IMR-90 (cell line): ENCODE data around the gene MSRB1. TPM values are rescaled to one million over a fixed set of nuclear protein-coding genes. Genes with fewer than 3 reads are reported as not detected.
A peak's percentile ranks its signal among the peaks of the same experiment; 100 is the strongest.

ENCODE experiments used
- ATAC-seq: fragments of 200-7000 bp; cut with Tn5 transposase; 2 replicates; pipeline ENCODE4 v1.9.1; 2020; ENCODE audit warnings: low read depth, mild to moderate bottlenecking, moderate library complexity
- BruUV-seq: library from RNA; stranded (reverse); fragments of 400-500 nt; replicated peaks from 2 replicates; lab custom pipeline; 2021; lab: Mats Ljungman, UMichigan
- CTCF ChIA-PET: fragments of 300-600 bp; formaldehyde crosslinking; extraction: SDS; loops from one replicate; lab custom pipeline; 2021; ENCODE audit warnings: antibody characterized with exemption; lab: Yijun Ruan, JAX
- POLR2A ChIA-PET: fragments of 300-600 bp; sonication (Branson Sonifier 250); formaldehyde crosslinking; loops from one replicate; lab custom pipeline; 2022; ENCODE audit warnings: antibody characterized with exemption; ENCODE audit not compliant: unreplicated experiment; lab: Charles Lee
- DNase-seq: peaks from one replicate; pipeline ENCODE4 v3.0.0; 2013
- H2AFZ ChIP-seq: replicated peaks from 2 replicates; pipeline ENCODE3; 2013; ENCODE audit warnings: low read length, mild to moderate bottlenecking; ENCODE audit not compliant: poor library complexity
- H2AK5ac ChIP-seq: 2 replicates; pipeline ENCODE4 v1.6.1; 2013; ENCODE audit warnings: low read depth, low read length, inconsistent platforms
- H2AK9ac ChIP-seq: replicated peaks from 2 replicates; pipeline ENCODE3; 2013; ENCODE audit warnings: mild to moderate bottlenecking, low read depth, low read length, moderate library complexity; ENCODE audit not compliant: poor library complexity
- H2BK120ac ChIP-seq: 2 replicates; pipeline ENCODE4 v1.6.1; 2013; ENCODE audit warnings: low read depth, low read length, inconsistent platforms
- H2BK15ac ChIP-seq: 3 replicates; pipeline ENCODE4 v1.6.1; 2013; ENCODE audit warnings: low read depth, low read length, inconsistent platforms
- H2BK20ac ChIP-seq: 2 replicates; pipeline ENCODE4 v1.6.1; 2013; ENCODE audit warnings: low read depth, mild to moderate bottlenecking, inconsistent platforms, low read length, moderate library complexity
- H2BK5ac ChIP-seq: 2 replicates; pipeline ENCODE4 v1.6.1; 2013; ENCODE audit warnings: mild to moderate bottlenecking, low read depth, low read length, inconsistent platforms; ENCODE audit not compliant: poor library complexity, severe bottlenecking
- H3K14ac ChIP-seq: replicated peaks from 2 replicates; pipeline ENCODE4 v1.6.1; 2013; ENCODE audit warnings: low read depth, low read length, inconsistent platforms
- H3K18ac ChIP-seq: 2 replicates; pipeline ENCODE4 v1.6.1; 2013; ENCODE audit warnings: low read depth, low read length, control low read depth
- H3K23ac ChIP-seq: 2 replicates; pipeline ENCODE4 v1.6.1; 2013; ENCODE audit warnings: low read depth, low read length, inconsistent platforms
- H3K27ac ChIP-seq: 2 replicates; pipeline ENCODE4 v1.5.1; 2013; ENCODE audit warnings: mild to moderate bottlenecking, control low read depth, low read length; ENCODE audit not compliant: insufficient read depth
- H3K27me3 ChIP-seq: 2 replicates; pipeline ENCODE4 v1.6.1; 2013; ENCODE audit warnings: low read length; ENCODE audit not compliant: control insufficient read depth, insufficient read depth
- H3K36me3 ChIP-seq: 2 replicates; pipeline ENCODE4 v1.6.1; 2013; ENCODE audit warnings: low read length, mixed read lengths; ENCODE audit not compliant: control insufficient read depth, insufficient read depth
- H3K4ac ChIP-seq: 2 replicates; pipeline ENCODE4 v1.6.1; 2013; ENCODE audit warnings: low read depth, low read length, inconsistent platforms
- H3K4me1 ChIP-seq: 2 replicates; pipeline ENCODE4 v1.6.1; 2013; ENCODE audit warnings: low read length, mixed read lengths; ENCODE audit not compliant: control insufficient read depth, insufficient read depth
- H3K4me2 ChIP-seq: 2 replicates; pipeline ENCODE4 v1.6.1; 2013; ENCODE audit warnings: low read depth, mild to moderate bottlenecking, control low read depth, low read length, moderate library complexity
- H3K4me3 ChIP-seq: 2 replicates; pipeline ENCODE4 v1.5.1; 2013; ENCODE audit warnings: low read depth, mild to moderate bottlenecking, control low read depth, low read length, moderate library complexity; ENCODE audit not compliant: insufficient read depth
- H3K56ac ChIP-seq: 2 replicates; pipeline ENCODE4 v1.6.1; 2013; ENCODE audit warnings: low read length, inconsistent platforms; ENCODE audit not compliant: insufficient read depth; ENCODE audit errors: extremely low read depth
- H3K79me1 ChIP-seq, 2 experiments: 2 replicates each; pipeline ENCODE4 v1.6.1; 2013; ENCODE audit warnings: low read length in 2 of 2, inconsistent platforms in 1 of 2, low read depth in 1 of 2
- H3K9ac ChIP-seq: 2 replicates; pipeline ENCODE4 v1.6.1; 2013; ENCODE audit warnings: low read depth, low read length, control low read depth
- H3K9me1 ChIP-seq: 2 replicates; pipeline ENCODE4 v1.6.1; 2013; ENCODE audit warnings: low read length, inconsistent platforms; ENCODE audit not compliant: insufficient read depth
- H3K9me3 ChIP-seq: 2 replicates; pipeline ENCODE4 v1.6.1; 2013; ENCODE audit warnings: low read length; ENCODE audit not compliant: control insufficient read depth, insufficient read depth
- H4K20me1 ChIP-seq: 2 replicates; pipeline ENCODE4 v1.6.1; 2013; ENCODE audit warnings: low read length, inconsistent platforms; ENCODE audit not compliant: insufficient read depth
- H4K5ac ChIP-seq: 2 replicates; pipeline ENCODE4 v1.6.1; 2013; ENCODE audit warnings: mild to moderate bottlenecking, low read depth, low read length, control low read depth
- H4K8ac ChIP-seq, 2 experiments: 2 replicates each; pipeline ENCODE4 v1.6.1; 2013; ENCODE audit warnings: low read depth in 2 of 2, low read length in 2 of 2, control low read depth in 1 of 2, inconsistent platforms in 1 of 2
- H4K91ac ChIP-seq: 2 replicates; pipeline ENCODE4 v1.6.1; 2013; ENCODE audit warnings: low read depth, low read length, inconsistent platforms; ENCODE audit not compliant: insufficient read depth
- BHLHE40 ChIP-seq: fragments of 150-350 bp; IDR thresholded peaks from 2 replicates; pipeline ENCODE4 v1.6.1; 2016; ENCODE audit warnings: mild to moderate bottlenecking, low read depth, low read length
- CHD1 ChIP-seq: IDR thresholded peaks from 2 replicates; pipeline ENCODE4 v1.6.1; 2012; ENCODE audit warnings: low read depth, low read length, improper control_type of control experiment
- ELK1 ChIP-seq: fragments of 150-350 bp; IDR thresholded peaks from 2 replicates; pipeline ENCODE4 v1.6.1; 2016; ENCODE audit warnings: low read depth, mild to moderate bottlenecking, low read length, moderate library complexity, borderline replicate concordance
- FOS ChIP-seq: fragments of 150-350 bp; IDR thresholded peaks from 2 replicates; pipeline ENCODE4 v1.6.1; 2016; ENCODE audit warnings: low read depth, low read length
- MAFK ChIP-seq: IDR thresholded peaks from 2 replicates; pipeline ENCODE4 v1.6.1; 2012; ENCODE audit warnings: low read depth, low read length, improper control_type of control experiment
- MAZ ChIP-seq: IDR thresholded peaks from 2 replicates; pipeline ENCODE4 v1.6.1; 2012; ENCODE audit warnings: low read depth, mild to moderate bottlenecking, low read length, improper control_type of control experiment, moderate library complexity, borderline replicate concordance
- MXI1 ChIP-seq: IDR thresholded peaks from 2 replicates; pipeline ENCODE4 v1.6.1; 2012; ENCODE audit warnings: low read depth, mild to moderate bottlenecking, low read length, moderate library complexity, borderline replicate concordance
- NFE2L2 ChIP-seq: fragments of 150-350 bp; IDR thresholded peaks from 2 replicates; pipeline ENCODE4 v1.6.1; 2016; ENCODE audit warnings: low read depth, mild to moderate bottlenecking, low read length
- POLR2A ChIP-seq: IDR thresholded peaks from 2 replicates; pipeline ENCODE4 v1.6.1; 2012; ENCODE audit warnings: mild to moderate bottlenecking, low read depth, low read length
- RAD21 ChIP-seq: IDR thresholded peaks from 2 replicates; pipeline ENCODE4 v1.6.1; 2012; ENCODE audit warnings: low read length, improper control_type of control experiment
- RCOR1 ChIP-seq: IDR thresholded peaks from 2 replicates; pipeline ENCODE4 v1.6.1; 2012; ENCODE audit warnings: mild to moderate bottlenecking, low read length, improper control_type of control experiment; ENCODE audit not compliant: insufficient replicate concordance
- RFX5 ChIP-seq: IDR thresholded peaks from 2 replicates; pipeline ENCODE4 v1.8.0; 2012; ENCODE audit warnings: low read depth, mild to moderate bottlenecking, low read length, moderate library complexity
- SMC3 ChIP-seq: fragments of 150-350 bp; IDR thresholded peaks from 2 replicates; pipeline ENCODE4 v1.6.1; 2016; ENCODE audit warnings: low read depth, mild to moderate bottlenecking, antibody characterized with exemption, low read length, moderate library complexity
- WGBS, 2 experiments: methylation state at CpG; one replicate each; pipeline versions ENCODE4 v1.1.5 to v1.1.7; 2013; ENCODE audit warnings: missing lambda C conversion rate in 2 of 2; ENCODE audit not compliant: insufficient read length in 1 of 2; ENCODE audit errors: extremely low coverage in 2 of 2; 5-methylcytosine and 5-hydroxymethylcytosine counted together
- dilution Hi-C: fragments of 300-500 bp; cut with HindIII; formaldehyde crosslinking; loops from one replicate; pipeline ENCODE4 v1.14.3; 2018; ENCODE audit warnings: low sequenced_read_pairs; ENCODE audit not compliant: unreplicated experiment
- in situ Hi-C: fragments of 300-500 bp; cut with MboI; formaldehyde crosslinking; loops from 3 replicates; pipeline ENCODE4 v1.14.3; 2019; ENCODE audit warnings: low sequenced_read_pairs, inconsistent platforms, mixed read lengths
- intact Hi-C: fragments of 100-400 bp; cut with micrococcal nuclease; formaldehyde crosslinking; loops from 2 replicates; pipeline ENCODE4 v1.10.0; 2022
- polyA plus RNA-seq, 3 experiments: library from polyadenylated mRNA; depleted of rRNA; stranded (reverse); fragments of >200 nt; gene quantifications; 2 replicates each; pipeline ENCODE4 v1.2.3, GENCODE V29; 2012; ENCODE audit warnings: low replicate concordance in 1 of 3
- total RNA-seq: library from RNA; depleted of rRNA; stranded (reverse); fragments of >200 nt; gene quantifications from 2 replicates; pipeline ENCODE4 v1.2.3, GENCODE V29; 2012
- TF ChIP-seq, protein P1 (sequence below): conservative IDR thresholded peaks from 2 replicates; pipeline ENCODE4 v1.5.1; 2012; ENCODE audit warnings: mild to moderate bottlenecking, low read depth, low read length, improper control_type of control experiment

The MSRB1 gene
- total and polyA plus RNA-seq, 2 of the 4 experiments (the other 2 are of a cell fraction) = 17.0 to 32.3 TPM

DNA sequence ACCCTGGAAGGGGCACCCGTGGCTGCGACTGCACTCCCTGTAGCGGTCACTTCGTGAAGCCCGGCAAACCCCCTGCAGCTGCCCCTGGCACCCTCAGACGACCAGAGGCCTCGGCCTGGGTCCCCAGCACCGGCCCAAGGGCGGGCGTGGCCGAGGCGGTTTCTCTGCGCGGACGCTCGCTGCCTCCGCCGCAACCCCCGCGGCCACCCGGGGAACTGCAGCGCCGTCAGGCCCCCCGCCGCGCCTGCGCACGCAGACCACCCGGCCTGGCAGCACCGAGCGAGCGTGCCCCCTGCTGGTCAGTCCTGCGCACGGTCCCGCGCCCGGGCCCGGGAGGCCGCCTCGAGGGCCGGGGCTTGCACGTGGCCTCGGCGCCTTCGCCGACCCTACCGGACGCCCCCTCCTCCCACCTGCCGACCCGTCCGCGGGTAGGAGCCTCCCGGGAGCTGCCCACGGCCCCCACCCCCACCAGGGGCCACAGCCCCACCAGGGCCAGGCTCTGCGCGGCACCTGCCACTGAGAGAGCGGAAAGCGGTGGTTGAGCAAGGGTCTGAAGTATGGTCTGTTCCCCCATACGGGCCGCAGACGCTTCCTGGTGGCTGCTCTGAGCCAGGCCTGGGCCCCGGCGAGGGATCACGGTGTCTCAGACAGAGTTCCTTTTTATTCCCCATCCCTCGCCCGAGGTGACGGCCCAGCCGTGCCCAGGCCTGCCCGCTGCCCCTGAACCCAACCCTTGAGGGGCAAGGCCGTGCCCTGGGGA is 13.2 kb downstream of the MSRB1 start:
- peak overlapping the region; percentile 74 to 83; a peak in 3 of 4 replicates for H4K8ac ChIP-seq
- DNase-seq = peak; percentile 72
- no peak overlapping the region; the same call in 1 of the 2 replicates for H3K18ac ChIP-seq
- no peak overlapping the region for H2BK15ac ChIP-seq
- no TSS peak for BruUV-seq
- POLR2A ChIA-PET = no interaction called here
- H3K23ac ChIP-seq = no peak overlapping the region
- peak overlapping the region; percentile 93 for H2AK9ac ChIP-seq
- H3K4me1 ChIP-seq = no peaks in the 10 kb centered on the region
- no peaks in the 10 kb centered on the region for H3K9me1 ChIP-seq
- CTCF ChIA-PET = interaction anchor here (0.6 to 1.5 kb wide), 4 partner anchors 14 to 103 kb away, joined by 3 to 6 read pairs (median 4); partner anchors contain the start of genes FAHD1 and HAGH
- dilution Hi-C loops (no loop called here), intact Hi-C loops (loop anchor here (1.0 kb wide), 2 partner anchors 66 to 117 kb away; no protein-coding TSS in a partner anchor), in situ Hi-C loops (loop anchor here (5.0 kb wide), 1 partner anchor 67 kb away; no protein-coding TSS in a partner anchor)
- H3K9ac ChIP-seq = peak overlapping the region; percentile 46
- H3K27ac ChIP-seq = peak overlapping the region; percentile 38; the same call in 1 of the 2 replicates
- no peak overlapping the region for H3K56ac ChIP-seq
- no peak overlapping the region; the same call in 1 of the 2 replicates for H4K91ac ChIP-seq
- no peak overlapping the region for H2AK5ac ChIP-seq
- 0 out of 2 replicates have a peak overlapping the region, but pooled peaks have one; percentile 64 for H3K4ac ChIP-seq
- peaks cover 5% of the 10 kb centered on the region; the same call in 1 of the 2 replicates for H3K27me3 ChIP-seq
- ATAC-seq = peak; percentile 99
- peak overlapping the region; percentile 69; the same call in 1 of the 2 replicates for H4K5ac ChIP-seq
- no peak overlapping the region for H2BK120ac ChIP-seq
- no peaks in the 10 kb centered on the region for H3K36me3 ChIP-seq
- WGBS, 2 experiments = 3% methylated on average over 28 of the region's 70 CpGs; no CpG with 5 or more reads in 1 of the 2 experiments
- H3K79me1 ChIP-seq = no peaks in the 10 kb centered on the region
- H3K4me3 ChIP-seq = peak overlapping the region; percentile 56
- no peak overlapping the region for H2BK20ac ChIP-seq
- no peak overlapping the region for H3K14ac ChIP-seq
- H2AFZ ChIP-seq = peak overlapping the region; percentile 97
- no peaks in the 10 kb centered on the region for H4K20me1 ChIP-seq
- peak overlapping the region; percentile 48 for H3K4me2 ChIP-seq
- no peak overlapping the region for H2BK5ac ChIP-seq
- no peaks in the 10 kb centered on the region for H3K9me3 ChIP-seq
- TF ChIP-seq POLR2A (no peak), RFX5 (no peak), MAFK (no peak), BHLHE40 (peak; percentile 44; the same call in 1 of the 2 replicates), ELK1 (no peak), NFE2L2 (no peak), CHD1 (no peak), RCOR1 (no peak), RAD21 (peak; percentile 90), FOS (no peak), MAZ (peak; percentile 65; the same call in 1 of the 2 replicates), SMC3 (peak; percentile 91), MXI1 (peak; percentile 35; the same call in 1 of the 2 replicates)
- TF ChIP-seq, protein P1, sequence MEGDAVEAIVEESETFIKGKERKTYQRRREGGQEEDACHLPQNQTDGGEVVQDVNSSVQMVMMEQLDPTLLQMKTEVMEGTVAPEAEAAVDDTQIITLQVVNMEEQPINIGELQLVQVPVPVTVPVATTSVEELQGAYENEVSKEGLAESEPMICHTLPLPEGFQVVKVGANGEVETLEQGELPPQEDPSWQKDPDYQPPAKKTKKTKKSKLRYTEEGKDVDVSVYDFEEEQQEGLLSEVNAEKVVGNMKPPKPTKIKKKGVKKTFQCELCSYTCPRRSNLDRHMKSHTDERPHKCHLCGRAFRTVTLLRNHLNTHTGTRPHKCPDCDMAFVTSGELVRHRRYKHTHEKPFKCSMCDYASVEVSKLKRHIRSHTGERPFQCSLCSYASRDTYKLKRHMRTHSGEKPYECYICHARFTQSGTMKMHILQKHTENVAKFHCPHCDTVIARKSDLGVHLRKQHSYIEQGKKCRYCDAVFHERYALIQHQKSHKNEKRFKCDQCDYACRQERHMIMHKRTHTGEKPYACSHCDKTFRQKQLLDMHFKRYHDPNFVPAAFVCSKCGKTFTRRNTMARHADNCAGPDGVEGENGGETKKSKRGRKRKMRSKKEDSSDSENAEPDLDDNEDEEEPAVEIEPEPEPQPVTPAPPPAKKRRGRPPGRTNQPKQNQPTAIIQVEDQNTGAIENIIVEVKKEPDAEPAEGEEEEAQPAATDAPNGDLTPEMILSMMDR = peak; percentile 99
